ENCODE results near the gene MAGEB17.
"Not testable (repeated sequence)": the region's sequence is repeated elsewhere in the genome, so short reads cannot be mapped to it uniquely, and the experiment has no call there.

MAGEB17 gene

DNA sequence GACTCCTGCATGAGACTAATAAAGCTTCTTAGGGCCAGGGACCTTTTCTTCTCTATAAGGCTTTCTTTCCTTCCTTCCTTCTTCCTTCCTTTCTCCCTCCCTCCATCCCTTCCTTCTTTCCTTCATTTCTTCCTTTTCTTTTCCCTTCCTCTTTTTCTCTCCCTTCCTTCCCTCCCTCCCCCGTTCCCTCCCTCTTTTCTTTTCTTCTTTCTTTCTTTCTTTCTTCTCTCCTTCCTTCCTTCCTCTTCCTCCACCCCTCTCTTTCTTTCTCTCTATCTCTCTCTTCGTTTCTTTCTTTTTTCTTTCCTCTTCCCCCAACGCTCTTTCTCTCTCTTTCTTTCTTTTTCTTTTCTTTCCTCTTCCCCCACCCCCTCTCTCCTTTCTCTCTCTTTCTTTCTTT is 2.5 kb upstream of the MAGEB17 start:
- H3K4me1 ChIP-seq (ENCODE audit: insufficient read depth, low read length), result no peaks in the 10 kb centered on the region
- H2AFZ ChIP-seq (ENCODE audit: low read depth, low read length), result no peak overlapping the region
- no peaks in the 10 kb centered on the region for H3K9me3 ChIP-seq (ENCODE audit: low read length)
- H3K36me3 ChIP-seq (ENCODE audit: insufficient read depth, low read length), result no peaks in the 10 kb centered on the region
- H3K27me3 ChIP-seq (ENCODE audit: insufficient read depth, low read length), result no peaks in the 10 kb centered on the region
- H3K4me3 ChIP-seq (ENCODE audit: low read length), result no peak overlapping the region

DNA sequence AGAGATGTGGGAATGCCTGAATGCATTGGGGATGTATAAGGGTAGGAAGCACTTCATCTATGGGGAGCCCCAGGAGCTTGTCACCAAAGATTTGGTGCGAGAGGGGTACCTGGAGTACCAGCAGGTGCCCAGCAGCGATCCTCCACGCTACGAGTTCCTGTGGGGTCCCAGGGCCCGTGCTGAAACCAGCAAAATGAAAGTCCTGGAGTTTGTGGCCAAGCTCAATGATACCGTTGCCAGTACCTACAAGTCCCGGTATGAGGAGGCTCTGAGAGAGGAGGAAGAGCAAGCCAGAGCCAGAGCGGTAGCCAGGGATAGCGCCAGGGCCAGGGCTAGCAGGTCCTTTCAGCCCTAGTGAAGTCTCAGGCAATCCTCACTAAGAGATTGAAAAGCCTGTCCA is 3.8 kb downstream of the MAGEB17 start:
- Histone ChIP-seq H3K4me3 (ENCODE audit: low read length) (no peak overlapping the region), H3K9me3 (ENCODE audit: low read length) (no peaks in the 10 kb centered on the region), H2AFZ (ENCODE audit: low read depth, low read length) (no peak overlapping the region), H3K4me1 (ENCODE audit: insufficient read depth, low read length) (no peaks in the 10 kb centered on the region), H3K27me3 (ENCODE audit: insufficient read depth, low read length) (no peaks in the 10 kb centered on the region), H3K36me3 (ENCODE audit: insufficient read depth, low read length) (no peaks in the 10 kb centered on the region)

DNA sequence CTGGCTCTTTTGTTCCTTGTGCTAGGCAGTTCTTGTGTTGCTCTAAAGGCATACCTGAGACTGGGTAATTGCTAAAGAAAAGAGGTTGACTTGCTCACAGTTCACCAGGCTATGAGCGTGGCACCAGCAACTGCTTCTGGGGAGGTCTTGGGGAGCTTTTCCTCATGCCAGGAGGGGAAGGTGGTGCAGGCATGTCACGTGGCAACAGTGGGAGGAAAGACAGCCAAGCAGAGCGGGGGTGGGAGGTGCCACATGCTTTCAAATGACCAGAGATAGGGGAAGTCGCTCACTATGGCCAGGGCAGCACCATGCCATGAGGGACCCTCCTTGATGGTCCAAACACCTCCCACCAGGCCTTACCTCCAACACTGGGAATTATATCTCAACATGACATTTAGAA is 4.7 kb downstream of the MAGEB17 start:
- H3K4me1 ChIP-seq (ENCODE audit: insufficient read depth, low read length), result no peaks in the 10 kb centered on the region
- no peaks in the 10 kb centered on the region for H3K9me3 ChIP-seq (ENCODE audit: low read length)
- no peak overlapping the region for H3K4me3 ChIP-seq (ENCODE audit: low read length)
- H2AFZ ChIP-seq (ENCODE audit: low read depth, low read length), result no peak overlapping the region
- no peaks in the 10 kb centered on the region for H3K36me3 ChIP-seq (ENCODE audit: insufficient read depth, low read length)
- H3K27me3 ChIP-seq (ENCODE audit: insufficient read depth, low read length), result no peaks in the 10 kb centered on the region

DNA sequence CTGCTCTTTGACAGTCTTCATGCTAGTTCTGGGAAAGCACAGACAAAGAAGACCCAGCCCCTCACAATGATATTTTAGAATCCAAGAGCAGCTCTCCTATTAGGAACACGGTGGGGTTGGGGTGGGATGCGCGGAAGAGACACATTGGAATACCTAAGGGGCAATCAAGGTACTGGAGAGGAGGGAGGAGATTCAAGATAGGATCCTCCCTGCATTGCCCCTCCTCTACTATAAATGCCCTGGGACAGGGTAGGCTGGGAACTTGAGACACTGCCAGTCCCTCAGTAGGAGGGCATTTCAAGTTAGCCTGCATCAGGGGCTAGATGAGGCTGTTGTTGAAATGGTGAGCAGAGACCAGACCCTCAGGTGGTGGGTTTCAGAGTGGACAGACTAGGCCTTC is 5.1 kb downstream of the MAGEB17 start:
- Histone ChIP-seq H2AFZ (ENCODE audit: low read depth, low read length) (no peak overlapping the region), H3K9me3 (ENCODE audit: low read length) (no peaks in the 10 kb centered on the region), H3K27me3 (ENCODE audit: insufficient read depth, low read length) (no peaks in the 10 kb centered on the region), H3K4me3 (ENCODE audit: low read length) (no peak overlapping the region), H3K4me1 (ENCODE audit: insufficient read depth, low read length) (no peaks in the 10 kb centered on the region), H3K36me3 (ENCODE audit: insufficient read depth, low read length) (no peaks in the 10 kb centered on the region)

DNA sequence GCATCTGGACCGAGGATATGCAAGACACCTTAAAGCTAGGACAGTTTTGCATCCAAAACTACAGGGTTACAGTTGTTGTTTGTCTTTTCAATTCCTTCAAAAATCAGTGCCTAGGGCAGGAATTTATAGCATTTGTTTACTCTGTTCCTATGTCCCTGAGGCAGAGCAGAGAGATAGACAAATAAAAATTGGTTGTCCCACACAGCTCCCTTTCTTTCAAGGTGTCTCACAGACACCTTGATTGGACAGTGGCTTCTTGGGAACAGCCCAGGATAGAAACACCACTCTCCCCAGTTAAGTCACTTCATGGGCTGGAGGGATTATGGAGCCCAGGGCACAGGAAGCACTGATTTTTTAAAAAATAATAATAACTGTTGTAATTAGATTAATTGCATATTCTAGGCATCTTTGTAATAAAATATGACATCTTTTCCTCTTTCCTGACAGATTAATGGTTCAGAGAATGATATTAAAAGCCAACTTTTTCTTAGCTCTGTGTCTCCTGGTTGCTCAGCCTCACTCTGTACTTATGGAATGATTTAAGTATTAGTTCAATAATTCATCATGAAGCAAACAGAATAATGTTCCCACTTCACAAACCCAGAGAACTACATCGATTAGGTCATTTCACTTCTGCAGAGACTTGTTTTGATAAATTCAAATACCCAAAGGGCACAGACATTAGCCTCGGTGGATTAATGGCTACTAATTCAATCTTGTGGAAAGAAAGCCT is 8.2 kb downstream of the MAGEB17 start:
- no peak overlapping the region for H3K4me3 ChIP-seq (ENCODE audit: low read length)
- no peaks in the 10 kb centered on the region for H3K9me3 ChIP-seq (ENCODE audit: low read length)
- no peaks in the 10 kb centered on the region for H3K4me1 ChIP-seq (ENCODE audit: insufficient read depth, low read length)
- no peaks in the 10 kb centered on the region for H3K36me3 ChIP-seq (ENCODE audit: insufficient read depth, low read length)
- no peak overlapping the region for H2AFZ ChIP-seq (ENCODE audit: low read depth, low read length)
- H3K27me3 ChIP-seq (ENCODE audit: insufficient read depth, low read length), result no peaks in the 10 kb centered on the region

DNA sequence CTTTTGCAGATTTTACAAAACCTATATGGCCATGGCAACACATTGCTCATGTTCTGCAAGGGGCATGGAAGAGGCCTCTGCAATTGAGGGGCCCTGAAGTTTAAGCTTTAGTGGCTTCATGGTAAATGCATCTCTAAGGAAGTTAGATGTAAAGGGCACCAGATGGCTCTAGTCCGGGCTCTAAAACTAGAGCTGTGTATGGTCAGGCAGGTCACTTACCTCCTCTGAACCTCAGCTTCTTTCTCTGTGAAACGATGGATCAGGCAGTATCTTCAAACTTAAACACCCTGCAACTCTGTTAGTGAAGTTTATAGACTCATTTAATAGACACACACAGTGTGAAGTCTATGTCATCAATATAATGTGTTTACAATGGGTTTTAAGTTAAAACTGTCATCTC is 10.0 kb downstream of the MAGEB17 start:
- H3K36me3 ChIP-seq (ENCODE audit: insufficient read depth, low read length), result no peaks in the 10 kb centered on the region
- no peaks in the 10 kb centered on the region for H3K9me3 ChIP-seq (ENCODE audit: low read length)
- H3K4me3 ChIP-seq (ENCODE audit: low read length), result no peak overlapping the region
- no peak overlapping the region for H2AFZ ChIP-seq (ENCODE audit: low read depth, low read length)
- H3K4me1 ChIP-seq (ENCODE audit: insufficient read depth, low read length), result no peaks in the 10 kb centered on the region
- H3K27me3 ChIP-seq (ENCODE audit: insufficient read depth, low read length), result no peaks in the 10 kb centered on the region

DNA sequence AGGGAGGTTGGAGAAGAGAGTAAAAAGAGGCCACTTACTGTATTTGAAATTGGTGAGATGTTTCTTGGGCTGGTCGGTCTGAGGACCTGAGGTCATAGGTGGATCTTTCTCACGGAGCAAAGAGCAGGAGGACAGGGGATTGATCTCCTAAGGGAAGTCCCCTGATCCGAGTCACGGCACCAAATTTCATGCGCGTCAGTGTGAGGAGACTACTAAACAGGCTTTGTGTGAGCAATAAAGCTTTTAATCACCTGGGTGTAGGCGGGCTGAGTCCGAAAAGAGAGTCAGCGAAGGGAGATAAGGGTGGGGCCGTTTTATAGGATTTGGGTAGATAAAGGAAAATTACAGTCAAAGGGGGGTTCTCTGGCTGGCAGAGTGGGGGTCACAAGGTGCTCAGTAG is 16.6 kb downstream of the MAGEB17 start:
- H3K9me3 ChIP-seq (ENCODE audit: low read length); H3K4me3 ChIP-seq (ENCODE audit: low read length); H3K27me3 ChIP-seq (ENCODE audit: insufficient read depth, low read length); H2AFZ ChIP-seq (ENCODE audit: low read depth, low read length); H3K36me3 ChIP-seq (ENCODE audit: insufficient read depth, low read length); H3K4me1 ChIP-seq (ENCODE audit: insufficient read depth, low read length): not testable (repeated sequence)

DNA sequence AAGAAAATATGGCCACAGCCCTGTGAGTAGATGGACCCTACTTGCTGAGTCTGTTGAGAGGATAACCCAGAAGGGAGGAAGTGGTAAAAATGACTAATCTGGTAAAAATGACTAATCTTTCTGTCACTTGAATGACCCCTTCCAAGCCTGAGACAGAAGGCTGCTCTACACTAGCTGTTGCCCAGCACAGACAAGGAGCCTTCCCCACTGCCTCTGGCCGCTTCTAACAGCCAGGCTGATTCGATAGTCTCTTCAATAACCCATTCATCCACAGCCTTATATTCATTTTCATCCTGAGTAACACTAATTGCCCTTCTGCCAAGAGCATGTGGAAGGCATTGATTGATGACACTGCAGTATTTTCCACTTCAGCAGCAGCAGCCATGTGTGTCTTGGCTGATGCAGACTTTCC is 18.4 kb downstream of the MAGEB17 start:
- H3K4me3 ChIP-seq (ENCODE audit: low read length), result no peak overlapping the region
- H3K4me1 ChIP-seq (ENCODE audit: insufficient read depth, low read length), result no peaks in the 10 kb centered on the region
- no peaks in the 10 kb centered on the region for H3K27me3 ChIP-seq (ENCODE audit: insufficient read depth, low read length)
- no peak overlapping the region for H2AFZ ChIP-seq (ENCODE audit: low read depth, low read length)
- no peaks in the 10 kb centered on the region for H3K36me3 ChIP-seq (ENCODE audit: insufficient read depth, low read length)
- H3K9me3 ChIP-seq (ENCODE audit: low read length), result no peaks in the 10 kb centered on the region

DNA sequence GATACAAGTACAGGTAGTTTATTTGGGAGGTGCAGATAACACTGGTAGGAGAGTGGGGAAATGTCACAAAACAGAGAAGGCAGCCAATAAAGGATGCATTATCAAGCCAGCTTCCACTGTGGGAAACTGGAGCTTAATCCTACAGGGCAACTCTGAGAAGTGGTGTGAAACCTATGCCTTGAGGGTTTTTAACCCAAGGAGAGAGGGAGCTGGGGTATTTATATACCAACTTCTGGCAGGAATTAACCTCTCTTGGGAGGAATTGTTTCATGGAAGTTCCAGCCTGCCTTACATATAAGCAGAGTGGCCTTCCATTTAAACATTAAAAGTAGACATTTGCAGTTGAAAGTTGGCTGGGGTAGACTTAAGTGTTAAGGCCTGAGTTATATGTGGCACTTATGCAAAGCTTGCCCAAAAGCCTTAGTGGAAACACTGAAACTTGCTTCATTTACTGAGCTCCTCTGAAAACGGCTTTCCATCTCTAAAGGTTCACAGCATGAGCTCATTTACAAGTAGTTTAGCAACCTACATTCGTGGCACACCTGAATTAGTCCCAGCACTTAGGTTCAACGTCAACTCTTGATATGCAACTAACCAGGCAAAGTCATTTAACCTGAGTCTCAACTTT is 19.2 kb downstream of the MAGEB17 start:
- Histone ChIP-seq H3K36me3 (ENCODE audit: insufficient read depth, low read length) (no peaks in the 10 kb centered on the region), H3K4me1 (ENCODE audit: insufficient read depth, low read length) (no peaks in the 10 kb centered on the region), H3K9me3 (ENCODE audit: low read length) (no peaks in the 10 kb centered on the region), H2AFZ (ENCODE audit: low read depth, low read length) (no peak overlapping the region), H3K4me3 (ENCODE audit: low read length) (no peak overlapping the region), H3K27me3 (ENCODE audit: insufficient read depth, low read length) (no peaks in the 10 kb centered on the region)

DNA sequence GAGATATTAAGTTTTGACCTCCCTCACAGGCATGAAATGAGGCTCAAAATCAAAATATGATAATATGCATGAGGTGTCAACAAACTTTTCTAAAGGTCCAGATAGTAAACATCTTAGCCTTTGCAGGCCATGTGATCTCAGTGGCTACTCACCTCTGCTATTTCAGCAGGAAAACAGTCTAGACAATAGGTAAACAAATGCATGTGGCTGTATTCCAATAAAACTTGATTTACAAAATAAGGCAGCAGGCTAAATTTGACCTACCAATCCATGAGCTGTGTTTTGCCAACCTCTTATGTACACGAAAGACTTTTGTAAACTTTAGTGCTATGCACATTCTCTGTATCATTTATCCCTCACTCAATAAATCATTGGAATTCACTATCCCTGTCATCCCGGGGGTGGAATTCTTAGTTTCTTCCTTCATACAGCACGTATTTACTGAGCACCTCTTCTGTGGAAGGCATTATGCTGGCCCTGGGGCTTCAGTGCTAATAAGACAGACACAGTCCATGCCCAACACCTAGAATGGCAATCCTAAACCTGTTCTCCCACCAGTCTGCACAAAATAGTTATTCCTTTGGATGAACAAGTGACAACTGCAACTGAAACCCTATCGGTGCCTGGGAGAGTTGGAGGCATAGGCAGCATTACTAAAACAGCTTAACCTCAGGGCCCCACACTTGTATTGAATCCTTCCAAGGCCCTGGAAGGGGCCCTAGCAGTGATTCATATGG is 19.9 kb downstream of the MAGEB17 start:
- H3K9me3 ChIP-seq (ENCODE audit: low read length), result no peaks in the 10 kb centered on the region
- H3K4me1 ChIP-seq (ENCODE audit: insufficient read depth, low read length), result no peaks in the 10 kb centered on the region
- no peaks in the 10 kb centered on the region for H3K27me3 ChIP-seq (ENCODE audit: insufficient read depth, low read length)
- H2AFZ ChIP-seq (ENCODE audit: low read depth, low read length), result no peak overlapping the region
- no peaks in the 10 kb centered on the region for H3K36me3 ChIP-seq (ENCODE audit: insufficient read depth, low read length)
- H3K4me3 ChIP-seq (ENCODE audit: low read length), result no peak overlapping the region

DNA sequence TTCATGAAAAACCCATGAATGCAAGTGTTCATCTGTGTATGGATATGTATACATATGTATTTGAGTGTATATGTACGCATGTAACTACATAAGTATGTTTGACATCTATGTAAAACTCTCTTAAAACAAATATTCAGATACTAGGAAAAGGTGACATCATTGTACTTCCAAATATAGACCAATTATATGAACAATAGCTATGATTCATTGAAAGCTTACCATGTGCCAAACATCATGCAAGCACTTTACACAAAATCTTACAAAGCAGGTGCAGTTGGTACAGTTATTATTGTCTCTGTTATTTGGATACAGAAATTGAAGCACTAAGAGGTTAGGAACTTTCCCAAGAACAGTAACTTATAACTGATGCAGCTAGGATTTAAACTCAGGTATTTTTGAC is 21.4 kb downstream of the MAGEB17 start:
- no peaks in the 10 kb centered on the region for H3K27me3 ChIP-seq (ENCODE audit: insufficient read depth, low read length)
- no peak overlapping the region for H3K4me3 ChIP-seq (ENCODE audit: low read length)
- H3K36me3 ChIP-seq (ENCODE audit: insufficient read depth, low read length), result no peaks in the 10 kb centered on the region
- no peaks in the 10 kb centered on the region for H3K9me3 ChIP-seq (ENCODE audit: low read length)
- no peaks in the 10 kb centered on the region for H3K4me1 ChIP-seq (ENCODE audit: insufficient read depth, low read length)
- no peak overlapping the region for H2AFZ ChIP-seq (ENCODE audit: low read depth, low read length)

DNA sequence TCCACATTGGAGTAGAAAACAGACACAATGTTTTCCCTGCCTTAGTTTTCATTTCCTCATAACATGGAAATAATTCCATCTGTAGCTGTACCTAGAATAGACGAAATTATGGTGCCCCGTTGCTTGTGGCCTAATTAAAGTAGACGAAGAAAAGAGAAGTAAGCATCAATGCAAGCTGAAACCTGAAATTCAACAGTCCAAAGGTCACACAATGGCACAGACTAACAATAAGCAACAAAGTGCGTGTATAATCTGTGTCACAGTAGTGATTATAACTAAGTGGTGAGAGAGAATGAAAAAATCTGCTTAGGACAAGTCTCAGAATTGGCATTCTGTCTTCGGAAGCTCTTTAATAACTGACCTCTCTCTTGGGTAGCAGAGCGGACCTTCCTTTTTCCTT is 24.3 kb downstream of the MAGEB17 start:
- Histone ChIP-seq H3K4me1 (ENCODE audit: insufficient read depth, low read length) (no peaks in the 10 kb centered on the region), H3K9me3 (ENCODE audit: low read length) (no peaks in the 10 kb centered on the region), H2AFZ (ENCODE audit: low read depth, low read length) (no peak overlapping the region), H3K36me3 (ENCODE audit: insufficient read depth, low read length) (no peaks in the 10 kb centered on the region), H3K4me3 (ENCODE audit: low read length) (no peak overlapping the region), H3K27me3 (ENCODE audit: insufficient read depth, low read length) (no peaks in the 10 kb centered on the region)

DNA sequence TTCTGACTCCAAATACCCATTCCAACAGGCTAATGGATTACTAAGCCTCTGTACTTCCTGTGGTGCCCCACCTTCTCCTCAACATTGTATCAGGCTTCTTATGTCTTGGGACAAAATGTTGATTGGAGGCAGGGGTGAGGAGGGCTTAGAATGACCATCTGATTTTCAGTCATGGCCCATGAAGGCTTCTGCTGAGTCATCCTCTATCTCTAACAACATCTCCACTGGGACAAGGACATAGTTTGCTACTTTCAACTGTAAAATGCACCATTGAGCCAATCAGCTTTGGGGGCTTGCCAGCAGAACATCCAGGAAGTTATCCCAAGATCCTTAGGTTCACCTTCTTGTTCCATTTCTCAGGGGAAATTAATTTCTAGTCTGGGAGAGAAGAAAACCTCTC is 29.5 kb downstream of the MAGEB17 start:
- no peak overlapping the region for H3K4me3 ChIP-seq (ENCODE audit: low read length)
- H3K4me1 ChIP-seq (ENCODE audit: insufficient read depth, low read length), result no peaks in the 10 kb centered on the region
- H3K9me3 ChIP-seq (ENCODE audit: low read length), result no peaks in the 10 kb centered on the region
- H3K36me3 ChIP-seq (ENCODE audit: insufficient read depth, low read length), result no peaks in the 10 kb centered on the region
- peaks cover 7% of the 10 kb centered on the region for H3K27me3 ChIP-seq (ENCODE audit: insufficient read depth, low read length)
- no peak overlapping the region for H2AFZ ChIP-seq (ENCODE audit: low read depth, low read length)
